Left lobe of liver (tissue), 2 donors: Measurements from ENCODE around the gene ADD1. TPM values are rescaled to one million over a fixed set of nuclear protein-coding genes. Genes with fewer than 3 reads are reported as not detected.

Experiments
- ATAC-seq: fragments of 200-7000 bp; cut with Tn5 transposase; one replicate; pipeline ENCODE4 v1.9.1; 2020; ENCODE audit warnings: mild to moderate bottlenecking, moderate library complexity
- DNase-seq: peaks from one replicate; pipeline ENCODE4 v3.0.0-alpha.2; 2020; ENCODE audit warnings: low spot score
- total RNA-seq: library from RNA; stranded (reverse); gene quantifications from one replicate; pipeline ENCODE4 v1.2.1, GENCODE V29; 2021
- donor health status: DM: no; HTN: no; CAD: no; lungs with moderate emphysema.
- donor health status: DM: no; HTN: yes; CAD: no.

The ADD1 gene
- total RNA-seq, 1 donor from 2014 or later, result 113 TPM

DNA sequence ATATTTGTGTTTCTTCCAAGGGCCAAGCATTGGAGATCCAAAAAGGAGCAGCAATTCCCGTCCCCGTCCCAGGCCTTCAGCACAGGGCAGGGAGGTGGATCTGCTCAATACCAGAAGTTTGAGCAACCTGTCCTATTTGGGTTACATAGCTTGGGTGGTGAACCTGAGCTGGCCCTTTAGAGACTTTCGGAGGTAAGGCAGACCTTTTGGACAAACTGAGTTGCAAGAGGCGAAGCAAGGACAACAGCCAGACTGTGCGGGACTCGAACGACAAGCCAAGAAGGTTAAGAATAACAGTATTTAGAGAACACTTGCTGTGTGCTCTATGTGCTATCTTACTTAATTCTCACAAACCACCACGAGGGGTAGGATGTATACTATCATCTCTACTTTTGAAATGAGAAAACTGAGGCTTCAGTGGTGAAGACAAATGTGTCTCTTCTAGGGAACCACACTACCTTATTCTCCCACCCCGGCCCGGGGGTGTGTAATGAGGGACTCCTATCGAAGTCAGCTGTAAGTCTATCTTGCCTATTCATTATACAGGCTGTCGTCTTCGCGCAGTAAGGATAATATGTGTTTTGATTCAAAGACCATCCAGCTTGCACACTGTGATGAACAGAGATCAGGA lies 118.3 kb downstream of the ADD1 start:
- peak; percentile 10 for ATAC-seq
- no peak for DNase-seq

DNA sequence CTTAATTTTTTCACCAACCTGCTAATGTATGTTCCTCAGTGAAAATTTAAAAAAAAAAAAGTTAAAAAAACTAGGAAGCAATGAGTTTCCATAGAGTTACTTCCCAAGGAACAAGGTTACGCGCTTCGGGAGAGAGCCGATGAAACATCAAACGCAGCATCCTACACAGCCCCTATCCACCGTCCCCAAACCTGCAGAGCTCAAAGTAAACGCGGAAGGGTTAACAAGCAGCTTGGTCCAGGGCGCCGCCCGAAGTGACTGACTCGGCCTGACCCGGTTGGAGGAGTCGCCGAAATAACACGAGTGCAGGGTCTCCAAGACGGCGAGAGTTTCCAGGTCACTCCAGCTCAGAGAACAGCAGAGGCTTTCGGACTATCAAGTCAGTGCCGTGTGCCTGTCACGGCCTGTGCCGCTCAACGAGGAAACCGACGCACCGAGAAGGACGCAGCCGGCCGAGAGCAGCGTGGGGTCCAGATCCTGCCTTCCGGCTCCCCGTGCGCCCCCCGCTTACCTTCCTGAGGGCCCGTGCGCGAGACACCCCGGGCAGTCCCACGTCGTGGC lies 119.0 kb downstream of the ADD1 start:
- ATAC-seq (peak; percentile 44), DNase-seq (no peak)

DNA sequence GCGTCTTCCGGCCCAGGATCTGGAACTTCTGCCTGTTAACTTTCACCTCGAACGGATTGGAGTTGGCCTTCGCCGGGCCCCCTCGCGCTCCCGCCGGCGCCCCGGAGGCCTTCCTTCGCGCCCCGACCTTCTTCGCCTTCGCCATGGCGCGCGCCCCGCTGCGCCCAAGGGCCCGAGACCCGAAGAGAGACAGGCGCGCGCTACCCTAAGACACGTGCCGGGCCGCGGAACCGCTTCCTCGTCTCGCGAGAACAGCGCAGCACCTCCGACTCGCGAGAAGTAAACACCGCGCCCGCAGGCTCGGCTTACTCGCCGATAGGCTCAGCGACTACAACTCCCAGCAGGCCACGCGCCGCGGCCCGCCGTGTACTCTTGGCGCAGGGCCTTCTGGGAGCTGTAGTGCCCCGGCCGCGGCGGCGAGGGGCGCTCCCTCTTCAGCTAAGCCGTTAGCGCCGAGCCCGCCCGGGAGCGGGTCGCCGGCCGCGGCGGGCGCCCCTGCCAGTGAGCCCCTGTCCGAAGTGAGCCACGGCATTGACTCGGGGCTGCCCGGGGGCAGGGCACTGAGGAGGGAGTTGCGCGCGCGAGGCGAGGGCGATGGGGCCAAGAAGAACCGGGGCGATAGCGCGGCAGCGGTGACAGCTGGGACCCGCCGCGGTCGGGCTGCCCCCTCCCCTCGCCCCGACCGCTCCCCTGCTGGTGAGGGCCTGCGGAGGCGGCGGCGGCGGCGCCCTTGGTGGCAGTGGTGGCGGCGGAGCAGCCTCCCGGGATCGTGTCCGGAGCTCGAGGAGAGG lies 119.7 kb downstream of the ADD1 start, which contains the start of the genes GRK4 and NOP14:
TSS of gene GRK4 (plus strand) at position 397 of the 791 bp plus-strand sequence. CDS start 500 bp downstream, outside the sequence.
TSS of gene NOP14 (minus strand) at position 232 of the 791 bp plus-strand sequence. CDS start at position 145, 87 bp downstream.
- peak; percentile 94 for ATAC-seq
- peak; percentile 99 for DNase-seq

DNA sequence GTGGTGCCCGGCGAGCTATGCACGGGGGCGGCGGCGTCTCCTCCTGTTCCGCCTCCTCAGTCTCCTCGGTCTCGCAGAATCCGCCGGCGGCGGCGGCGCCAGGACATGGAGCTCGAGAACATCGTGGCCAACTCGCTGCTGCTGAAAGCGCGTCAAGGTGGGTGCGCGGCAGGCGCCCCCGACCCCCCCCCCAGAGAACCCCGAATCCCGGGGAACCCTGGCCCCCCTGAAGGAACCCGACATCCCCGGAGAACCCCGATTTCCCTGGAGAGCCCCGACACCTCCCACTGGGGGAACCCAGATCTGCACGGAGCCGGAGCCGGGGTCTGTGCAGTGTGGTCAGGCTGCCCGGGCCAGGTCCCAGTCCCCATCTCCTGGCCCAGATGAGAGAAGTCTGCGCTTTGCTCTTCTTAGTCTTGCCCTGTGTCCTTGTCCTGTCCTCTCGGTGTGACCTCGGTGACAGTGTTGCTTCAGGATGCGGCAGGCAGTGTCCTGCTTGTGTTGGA lies 120.4 kb downstream of the ADD1 start:
- no peak for DNase-seq
- peak; percentile 55 for ATAC-seq

DNA sequence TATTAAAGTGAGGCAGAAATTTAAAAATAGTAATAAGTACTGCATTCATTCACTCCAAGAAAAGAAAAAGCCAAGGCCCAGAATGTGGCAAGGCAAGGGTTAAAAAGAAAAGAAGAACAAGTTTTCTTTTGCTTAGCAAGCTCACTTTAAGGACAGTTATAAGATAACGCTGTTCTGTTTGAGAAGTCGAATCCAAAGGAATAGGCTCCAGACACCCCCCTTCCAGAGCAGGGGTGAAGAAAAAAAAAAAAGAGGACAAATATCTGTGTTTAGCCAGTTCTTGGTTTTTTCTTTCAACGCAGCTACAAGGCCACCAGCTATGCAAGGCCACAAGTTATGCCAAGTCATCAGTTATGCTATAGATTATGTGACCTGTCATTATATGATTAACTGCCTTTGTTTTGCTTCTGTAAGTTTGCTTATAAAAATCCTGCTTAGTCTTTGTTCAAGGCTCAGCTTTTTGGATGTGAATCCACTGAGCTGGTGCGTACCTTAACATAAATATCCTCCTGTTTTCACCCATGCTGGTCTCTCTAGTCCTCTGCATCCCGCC lies 121.1 kb downstream of the ADD1 start:
- no peak for DNase-seq

DNA sequence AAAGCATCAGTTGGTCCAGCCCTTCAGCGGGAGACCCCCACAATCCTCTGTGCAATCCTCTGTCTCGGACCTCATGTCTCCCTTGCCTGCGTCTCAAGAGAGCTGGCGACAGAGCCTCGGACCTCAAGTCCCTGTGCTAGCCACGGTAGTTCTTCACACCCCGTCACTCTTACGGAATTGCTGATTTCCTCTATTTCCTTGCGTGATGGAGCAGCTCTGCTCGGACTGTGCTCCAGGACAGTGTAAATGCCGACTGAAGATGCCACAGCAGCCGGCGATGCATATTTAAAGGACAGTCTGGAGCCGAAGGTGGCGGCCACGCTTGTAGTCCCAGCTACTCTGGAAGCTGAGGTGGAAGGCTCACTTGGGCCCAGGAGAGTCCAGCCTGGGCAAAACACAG lies 121.6 kb downstream of the ADD1 start:
- no peak for DNase-seq
- ATAC-seq, result no peak

More for the DNA sequence above, 121.1 kb downstream of the ADD1 start:
- no peak for ATAC-seq

DNA sequence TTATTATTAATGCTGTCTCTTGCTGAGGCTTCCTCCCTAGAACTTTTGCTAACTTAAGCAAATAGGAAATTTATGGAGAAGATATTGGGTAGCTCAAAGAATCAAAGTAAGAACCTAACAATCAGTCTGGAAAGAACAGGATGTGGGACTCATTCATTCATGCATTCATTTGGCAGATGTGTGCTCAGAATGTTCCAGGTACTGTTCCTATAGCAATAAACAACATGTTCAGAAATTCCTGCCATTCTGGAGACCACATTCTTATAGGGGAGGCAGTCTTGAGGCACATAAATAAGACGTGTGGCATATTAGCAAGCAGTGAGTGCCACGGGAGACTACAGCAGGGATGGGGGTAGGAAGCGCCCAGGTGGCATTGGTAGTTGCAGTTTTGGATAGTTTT lies 124.7 kb downstream of the ADD1 start:
- ATAC-seq (no peak), DNase-seq (no peak)

DNA sequence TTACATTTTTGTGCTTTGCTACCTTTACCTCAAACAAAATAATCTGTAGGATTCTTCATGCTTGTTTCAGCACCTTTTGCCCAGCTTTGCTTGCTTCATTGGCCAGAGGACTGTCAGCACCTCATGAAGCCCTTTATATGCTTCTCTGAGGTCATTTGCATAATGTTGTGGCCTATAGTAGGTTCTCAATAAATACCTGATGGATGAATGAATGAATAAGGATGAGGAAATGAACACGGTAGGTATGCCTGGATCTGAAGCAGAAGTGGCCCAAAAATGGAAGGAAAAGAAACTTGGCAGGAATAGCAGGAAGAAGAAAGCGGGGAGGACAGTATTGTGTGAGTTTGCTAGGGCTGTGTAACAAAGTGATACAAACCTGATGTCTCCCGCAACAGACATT lies 127.6 kb downstream of the ADD1 start:
- no peak for ATAC-seq
- no peak for DNase-seq

DNA sequence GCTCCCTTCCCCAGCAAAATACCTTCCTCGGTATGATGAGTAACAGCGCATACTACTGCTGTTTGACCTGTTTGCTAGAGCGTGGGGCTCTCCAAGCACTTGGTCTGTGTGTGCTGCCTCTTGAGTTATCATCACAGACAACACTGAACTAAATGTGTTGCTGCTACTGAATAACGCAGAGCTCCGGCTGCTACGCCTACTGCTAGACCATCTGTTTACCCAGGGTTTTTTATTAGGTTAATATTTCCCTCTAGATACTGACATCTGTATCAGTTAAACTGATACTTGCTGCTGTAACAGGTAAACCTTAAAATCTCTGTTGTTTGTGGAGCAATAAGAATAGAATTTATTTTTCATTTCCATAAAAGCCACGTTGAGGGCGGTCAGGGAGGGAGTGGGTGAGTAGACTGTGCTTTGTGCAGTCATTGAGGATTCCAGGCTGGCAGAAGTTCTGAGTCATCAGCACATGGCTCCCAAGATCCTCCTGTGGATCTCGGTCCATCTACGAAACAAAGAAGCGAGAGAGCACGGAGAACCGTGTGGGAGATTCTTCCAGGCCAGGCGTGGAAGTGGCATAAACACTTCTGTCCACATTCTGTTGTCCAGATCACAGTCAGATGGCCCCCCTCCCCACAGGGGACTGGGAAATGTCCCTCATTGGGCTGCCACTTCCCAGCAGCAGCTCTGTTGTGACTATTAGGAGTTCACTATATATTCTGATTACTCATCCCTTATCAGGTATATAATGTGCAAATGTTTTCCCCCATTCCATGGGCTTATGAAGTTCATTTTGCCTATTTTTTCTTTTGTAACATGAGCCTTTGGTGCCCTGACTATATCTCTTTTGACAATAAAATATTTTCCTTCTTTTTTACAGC lies 133.8 kb downstream of the ADD1 start:
- DNase-seq, result no peak
- no peak for ATAC-seq

Other genes starting within 250 kb of the ADD1 start
- gene TNIP2, start 87.5 kb upstream of the ADD1 start, total RNA-seq, result 13.1 TPM
- 59.8 TPM for gene SH3BP2, start 50.8 kb upstream of the ADD1 start, total RNA-seq
- 18.7 TPM for gene NOP14, start 119.6 kb downstream of the ADD1 start, total RNA-seq
- 3.2 TPM for gene GRK4, start 119.7 kb downstream of the ADD1 start, total RNA-seq
- not detected for gene HTT-AS, start 230.7 kb downstream of the ADD1 start, total RNA-seq
- 25.1 TPM for gene HTT, start 230.8 kb downstream of the ADD1 start, total RNA-seq